Measurements from ENCODE around the gene ZPR1. TPM values are rescaled to one million over a fixed set of nuclear protein-coding genes. Genes with fewer than 3 reads are reported as not detected.
A peak's percentile ranks its signal among the peaks of the same experiment; 100 is the strongest.

ZPR1 gene
- total RNA-seq, 4 donors from 2014 or later: 22.1 to 31.0 (median 26.2) TPM

DNA sequence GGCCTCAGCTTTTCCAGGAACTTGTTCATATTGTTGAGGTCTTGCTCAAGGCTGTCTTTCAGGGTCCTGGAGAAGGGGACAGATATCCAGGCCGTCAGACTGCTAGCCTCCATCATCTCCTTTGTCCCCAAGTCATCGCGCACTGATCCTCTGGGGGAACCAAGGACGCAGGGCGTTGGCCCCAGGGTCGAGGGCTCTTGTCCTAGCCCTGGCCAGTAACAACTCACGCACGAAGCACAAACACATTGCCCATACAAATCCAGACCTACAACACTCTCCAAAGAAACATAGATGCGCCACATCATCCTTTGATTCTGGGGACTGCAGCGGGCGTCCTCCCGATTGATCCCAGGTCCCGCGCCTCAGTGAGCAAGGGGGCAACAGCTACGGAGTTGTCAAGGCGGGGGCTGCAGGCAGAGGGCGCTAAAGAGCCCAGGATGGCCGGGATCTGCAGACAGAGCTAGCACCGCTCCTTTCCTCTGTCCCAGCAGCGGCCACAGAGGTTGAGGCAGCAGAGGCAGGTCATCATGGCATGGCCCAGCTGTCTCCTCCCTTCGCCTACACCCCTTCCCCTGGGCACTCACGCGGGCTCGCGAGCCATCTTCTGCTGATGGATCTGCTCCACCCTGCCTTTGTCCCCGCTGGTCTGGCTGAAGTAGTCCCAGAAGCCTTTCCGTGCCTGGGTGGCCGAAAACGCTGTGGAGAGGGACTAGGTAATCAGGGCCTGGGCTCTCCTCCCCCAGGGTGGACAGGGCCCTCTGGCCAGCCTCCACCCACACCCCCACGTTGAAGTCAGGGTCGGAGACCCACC is 3.4 kb upstream of the ZPR1 start:
- peaks cover 0 to 5% (median 0%) of the 10 kb centered on the region in 3 donors for H3K36me3 ChIP-seq
- intact Hi-C loops (cut with DNase I): no loop called here
- no peak for DNase-seq
- H3K9me3 ChIP-seq: no peaks in the 10 kb centered on the region
- H3K4me3 ChIP-seq: peak overlapping the region in 1 of 4 donors; percentile 43
- WGBS, 2 donors: 20 to 60% methylated on average over 1 of the region's 31 CpGs
- H3K4me1 ChIP-seq: peaks cover 16 to 30% (median 16%) of the 10 kb centered on the region in 3 donors
- no peak for TF ChIP-seq POLR2A (IDR thresholded peaks at IDR 0.05)
- TF ChIP-seq, protein P1, sequence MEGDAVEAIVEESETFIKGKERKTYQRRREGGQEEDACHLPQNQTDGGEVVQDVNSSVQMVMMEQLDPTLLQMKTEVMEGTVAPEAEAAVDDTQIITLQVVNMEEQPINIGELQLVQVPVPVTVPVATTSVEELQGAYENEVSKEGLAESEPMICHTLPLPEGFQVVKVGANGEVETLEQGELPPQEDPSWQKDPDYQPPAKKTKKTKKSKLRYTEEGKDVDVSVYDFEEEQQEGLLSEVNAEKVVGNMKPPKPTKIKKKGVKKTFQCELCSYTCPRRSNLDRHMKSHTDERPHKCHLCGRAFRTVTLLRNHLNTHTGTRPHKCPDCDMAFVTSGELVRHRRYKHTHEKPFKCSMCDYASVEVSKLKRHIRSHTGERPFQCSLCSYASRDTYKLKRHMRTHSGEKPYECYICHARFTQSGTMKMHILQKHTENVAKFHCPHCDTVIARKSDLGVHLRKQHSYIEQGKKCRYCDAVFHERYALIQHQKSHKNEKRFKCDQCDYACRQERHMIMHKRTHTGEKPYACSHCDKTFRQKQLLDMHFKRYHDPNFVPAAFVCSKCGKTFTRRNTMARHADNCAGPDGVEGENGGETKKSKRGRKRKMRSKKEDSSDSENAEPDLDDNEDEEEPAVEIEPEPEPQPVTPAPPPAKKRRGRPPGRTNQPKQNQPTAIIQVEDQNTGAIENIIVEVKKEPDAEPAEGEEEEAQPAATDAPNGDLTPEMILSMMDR (IDR thresholded peaks at IDR 0.05): peak; percentile 77 to 91 (median 86)
- H3K27me3 ChIP-seq: peaks cover 0 to 11% (median 0%) of the 10 kb centered on the region in 4 donors
- H3K27ac ChIP-seq: no peak overlapping the region

DNA sequence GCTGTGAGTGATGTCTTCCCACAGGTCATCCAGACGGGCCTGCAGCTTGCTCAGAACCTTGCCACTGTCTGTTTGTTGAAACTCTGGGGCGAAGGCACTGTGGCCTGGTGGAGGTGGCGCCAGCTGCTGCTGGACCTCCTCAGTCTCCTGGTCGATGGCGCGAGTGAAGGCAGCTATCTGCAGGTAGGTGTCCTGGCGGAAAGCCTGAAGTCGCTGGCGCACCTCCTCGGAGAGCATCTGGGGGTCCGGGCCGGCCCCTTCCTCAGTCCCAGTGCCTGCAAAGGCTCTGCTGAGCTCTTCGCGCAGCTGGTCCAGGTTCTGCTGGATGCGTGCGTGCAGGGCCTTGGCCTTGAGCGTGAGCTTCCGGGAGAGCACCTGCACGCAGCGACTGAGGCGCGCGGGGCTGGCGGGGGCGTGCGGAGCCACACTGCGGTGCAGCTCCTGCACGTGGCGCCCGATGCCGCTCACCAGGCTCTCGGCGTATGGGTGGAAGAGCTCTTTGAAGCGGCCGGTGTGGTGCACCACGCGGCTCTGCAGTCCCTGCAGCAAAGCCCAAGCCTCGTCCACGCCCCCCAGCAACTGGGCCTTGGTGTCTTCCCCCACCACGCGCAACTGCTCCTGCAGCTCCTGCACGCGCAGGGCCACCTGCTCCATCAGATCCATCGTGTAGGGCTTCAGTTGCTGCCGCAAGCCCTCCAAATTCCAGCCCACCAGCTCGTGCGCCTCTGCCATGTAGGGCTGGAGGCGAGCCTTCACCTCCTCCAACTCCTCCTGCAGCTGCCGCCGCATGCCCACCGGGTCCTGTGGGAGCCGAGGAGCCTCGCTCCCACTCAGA is 2.6 kb upstream of the ZPR1 start:
- Histone ChIP-seq H3K27ac (no peak overlapping the region), H3K4me1 (peaks cover 16 to 35% (median 16%) of the 10 kb centered on the region in 3 donors), H3K27me3 (peaks cover 0 to 11% (median 0%) of the 10 kb centered on the region in 4 donors), H3K9me3 (no peaks in the 10 kb centered on the region), H3K4me3 (no peak overlapping the region), H3K36me3 (peaks cover 0 to 13% (median 4%) of the 10 kb centered on the region in 3 donors)
- no peak for TF ChIP-seq POLR2A (IDR thresholded peaks at IDR 0.05)
- TF ChIP-seq, protein P1 (IDR thresholded peaks at IDR 0.05): no peak
- 73 to 94% methylated on average over 9 to 15 of the region's 53 CpGs for WGBS, 2 donors
- no peak for DNase-seq
- intact Hi-C loops (cut with DNase I): no loop called here

DNA sequence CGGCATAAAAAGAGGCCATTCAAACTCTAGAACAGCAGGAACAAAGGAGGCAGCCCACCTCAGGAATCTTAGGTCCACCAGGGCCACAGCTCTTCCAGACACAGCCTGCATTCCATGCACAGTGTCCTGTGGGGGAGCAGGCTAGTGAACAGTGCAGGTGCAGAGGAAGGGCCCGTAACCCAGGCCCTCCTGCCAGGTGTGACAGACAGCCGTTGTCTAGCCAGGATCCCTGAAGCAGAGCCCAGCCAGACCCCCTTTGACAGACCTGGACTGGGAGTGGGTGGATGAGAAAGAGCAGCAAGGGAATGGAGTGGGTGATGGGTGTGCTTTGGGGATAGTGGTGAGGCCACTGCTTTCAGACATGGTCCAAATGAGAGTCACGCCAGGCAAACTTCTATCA is 1.2 kb upstream of the ZPR1 start:
- no peak overlapping the region for H3K27ac ChIP-seq
- DNase-seq: no peak
- WGBS, 2 donors: 75 to 81% methylated on average over 1 to 2 of the region's 4 CpGs

DNA sequence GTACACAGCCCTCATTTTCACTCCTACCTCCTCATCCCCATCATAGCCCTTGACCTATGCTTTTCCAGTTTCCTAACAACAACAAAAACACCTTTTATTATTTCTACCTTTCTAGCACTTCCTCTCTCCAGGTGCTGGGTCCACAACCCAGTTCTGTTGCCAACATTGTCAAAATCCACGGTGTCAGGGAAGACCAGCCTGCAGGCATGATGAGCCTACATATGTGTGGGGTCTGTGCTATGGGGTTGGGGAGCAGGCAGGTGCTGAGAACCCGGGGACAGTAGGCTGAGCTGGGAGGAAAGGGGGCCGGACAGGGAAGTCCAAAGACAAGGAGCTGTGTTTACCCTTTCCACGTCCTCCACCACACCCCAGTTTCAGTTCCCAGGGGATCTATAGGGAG is 711 bp upstream of the ZPR1 start:
- H3K9me3 ChIP-seq: no peaks in the 10 kb centered on the region
- intact Hi-C loops (cut with DNase I): no loop called here
- peaks cover 9 to 32% (median 23%) of the 10 kb centered on the region in 3 donors for H3K36me3 ChIP-seq
- TF ChIP-seq POLR2A (IDR thresholded peaks at IDR 0.05): no peak
- TF ChIP-seq, protein P1 (IDR thresholded peaks at IDR 0.05): no peak
- H3K27ac ChIP-seq: peak overlapping the region; percentile 88 to 93 (median 91)
- H3K4me3 ChIP-seq: peak overlapping the region; percentile 78 to 87 (median 82)
- DNase-seq: no peak
- peaks cover 16 to 35% (median 16%) of the 10 kb centered on the region in 3 donors for H3K4me1 ChIP-seq
- H3K27me3 ChIP-seq: peaks cover 0 to 11% (median 0%) of the 10 kb centered on the region in 4 donors
- 47 to 64% methylated on average over 4 of the region's 4 CpGs for WGBS, 2 donors

More for the DNA sequence above, 1.2 kb upstream of the ZPR1 start:
- H3K9me3 ChIP-seq: no peaks in the 10 kb centered on the region
- no peak overlapping the region for H3K4me3 ChIP-seq
- intact Hi-C loops (cut with DNase I): no loop called here
- peaks cover 0 to 11% (median 0%) of the 10 kb centered on the region in 4 donors for H3K27me3 ChIP-seq
- peaks cover 8 to 28% (median 18%) of the 10 kb centered on the region in 3 donors for H3K36me3 ChIP-seq
- TF ChIP-seq, protein P1 (IDR thresholded peaks at IDR 0.05): no peak
- TF ChIP-seq POLR2A (IDR thresholded peaks at IDR 0.05): no peak
- peaks cover 16 to 35% (median 16%) of the 10 kb centered on the region in 3 donors for H3K4me1 ChIP-seq

Measured in esophagus squamous epithelium (tissue), 5 donors.